ENCODE data around the gene SH2D5.

- TF ChIP-seq CTCF (IDR thresholded peaks at IDR 0.05) (no peak), POLR2A (IDR thresholded peaks at IDR 0.05) (no peak), POLR2AphosphoS5 (IDR thresholded peaks at IDR 0.05) (no peak)
These were observed 7.9 kb downstream of the SH2D5 start for GRCh38 chr1:20724364-20725188.
